GM19455 (cell line): ENCODE results near the gene MYO5B.

ENCODE experiments used
- ATAC-seq: cut with Tn5 transposase; IDR thresholded peaks from one replicate; pipeline ENCODE4 v1.9.1; 2021; ENCODE audit not compliant: unreplicated experiment

MYO5B gene

DNA sequence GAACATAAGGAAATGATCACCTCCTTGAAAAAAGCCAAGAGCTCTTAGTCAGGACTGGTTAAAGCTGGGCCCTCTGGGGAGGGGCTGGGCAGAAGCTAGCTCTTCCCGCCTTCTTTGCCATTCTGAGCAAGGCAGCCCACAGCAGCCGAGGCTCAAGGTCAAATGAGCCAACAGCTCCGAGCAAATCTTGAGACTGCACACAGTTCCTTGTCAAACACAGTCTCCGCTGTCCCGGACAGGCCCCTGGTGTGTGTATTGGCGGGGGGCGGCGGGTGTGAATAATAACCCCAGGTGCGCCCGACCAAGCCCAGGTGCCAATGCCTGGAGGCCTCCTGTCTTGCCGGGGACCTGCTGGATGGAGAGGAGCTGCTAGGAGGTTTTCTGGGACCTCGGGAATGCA, 335.2 kb downstream of the MYO5B start:
- no peak for ATAC-seq

DNA sequence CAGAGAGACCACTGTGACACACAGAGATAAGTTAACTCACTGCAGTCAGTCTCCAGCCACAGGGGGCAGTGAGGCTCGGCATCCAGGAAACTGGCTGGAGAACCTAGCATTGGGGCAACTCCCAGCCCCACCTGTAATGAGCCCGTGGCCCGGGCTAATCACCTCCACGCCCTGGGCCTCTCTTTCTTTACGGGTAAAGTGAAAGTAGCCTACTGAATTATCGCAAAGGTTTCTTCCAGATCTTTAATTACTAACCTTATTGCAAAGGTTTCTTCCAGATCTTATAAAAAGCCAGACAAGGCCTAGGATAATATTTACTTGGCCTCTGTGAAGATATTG, 336.0 kb downstream of the MYO5B start:
- ATAC-seq: no peak

DNA sequence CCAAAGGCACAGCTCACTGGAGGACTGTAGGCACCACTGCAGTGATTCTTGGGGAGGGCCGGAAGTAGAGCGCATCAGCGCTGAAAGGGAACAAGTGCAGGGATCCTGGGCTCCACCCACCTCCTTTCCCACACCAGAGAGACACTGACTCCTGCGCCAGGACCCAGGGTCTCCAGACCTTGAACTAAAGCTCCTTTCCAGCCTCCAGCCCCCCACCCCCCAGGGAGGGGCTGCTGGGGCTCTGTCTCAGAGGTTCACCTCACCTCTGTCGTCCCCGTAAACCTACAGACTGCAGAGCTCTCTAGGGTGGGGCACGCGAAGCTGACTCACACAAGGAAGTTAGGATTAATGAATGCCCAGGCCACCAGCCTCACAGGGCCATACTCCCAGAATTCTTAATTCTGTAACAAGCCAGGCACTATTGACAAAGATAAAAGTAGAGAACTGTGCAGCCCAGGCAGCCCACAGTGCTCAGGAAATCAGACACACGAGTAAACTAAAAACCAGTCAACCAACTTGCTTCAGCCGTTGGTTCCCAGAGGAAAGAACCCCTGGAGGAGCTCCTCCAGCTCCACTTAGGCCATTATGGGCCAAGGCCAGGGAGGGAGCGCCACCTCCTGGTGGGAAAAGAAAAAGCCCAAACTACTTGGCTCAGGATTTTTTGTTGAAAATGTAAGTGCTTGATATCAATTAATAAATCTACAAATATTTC, 336.5 kb downstream of the MYO5B start:
- ATAC-seq: no peak

DNA sequence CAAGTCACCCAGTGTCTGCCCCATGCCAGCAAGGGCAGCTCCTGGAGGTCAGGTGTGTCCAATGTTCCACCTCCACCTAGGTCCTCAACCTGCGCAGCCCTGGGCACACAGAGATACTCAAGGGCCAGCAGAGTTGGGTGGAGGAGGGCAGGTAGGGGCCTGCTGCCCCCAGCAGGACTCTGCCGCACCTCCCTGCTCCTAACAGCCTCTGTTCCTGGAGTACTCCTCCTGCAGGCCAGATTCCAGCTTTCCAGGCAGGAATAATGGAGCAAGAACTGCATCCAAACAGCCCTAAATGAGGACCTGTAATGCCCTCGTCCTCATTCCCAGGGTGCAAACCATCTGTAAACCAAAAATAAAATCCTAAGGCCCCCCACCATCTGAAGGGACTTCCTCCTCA, 337.2 kb downstream of the MYO5B start:
- ATAC-seq: no peak

DNA sequence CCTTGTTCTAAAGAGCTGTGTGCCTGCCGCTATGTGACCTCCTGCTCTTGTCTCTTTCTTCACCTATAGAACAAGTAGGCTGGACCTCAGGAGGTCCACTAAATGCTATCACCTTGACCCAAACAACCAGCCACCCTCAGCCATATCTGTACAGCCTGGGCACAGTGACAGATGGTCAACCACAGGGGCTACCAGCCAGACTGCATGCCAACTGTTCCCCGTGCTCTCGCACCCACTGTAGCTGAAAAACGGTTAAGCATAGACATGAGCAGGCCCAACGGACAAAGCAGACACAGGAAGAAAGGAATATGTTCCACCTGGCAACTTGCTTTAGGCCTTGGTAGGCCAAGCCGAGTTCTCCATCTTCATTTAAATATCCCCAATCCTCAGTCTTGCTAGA, 338.5 kb downstream of the MYO5B start:
- ATAC-seq: no peak

DNA sequence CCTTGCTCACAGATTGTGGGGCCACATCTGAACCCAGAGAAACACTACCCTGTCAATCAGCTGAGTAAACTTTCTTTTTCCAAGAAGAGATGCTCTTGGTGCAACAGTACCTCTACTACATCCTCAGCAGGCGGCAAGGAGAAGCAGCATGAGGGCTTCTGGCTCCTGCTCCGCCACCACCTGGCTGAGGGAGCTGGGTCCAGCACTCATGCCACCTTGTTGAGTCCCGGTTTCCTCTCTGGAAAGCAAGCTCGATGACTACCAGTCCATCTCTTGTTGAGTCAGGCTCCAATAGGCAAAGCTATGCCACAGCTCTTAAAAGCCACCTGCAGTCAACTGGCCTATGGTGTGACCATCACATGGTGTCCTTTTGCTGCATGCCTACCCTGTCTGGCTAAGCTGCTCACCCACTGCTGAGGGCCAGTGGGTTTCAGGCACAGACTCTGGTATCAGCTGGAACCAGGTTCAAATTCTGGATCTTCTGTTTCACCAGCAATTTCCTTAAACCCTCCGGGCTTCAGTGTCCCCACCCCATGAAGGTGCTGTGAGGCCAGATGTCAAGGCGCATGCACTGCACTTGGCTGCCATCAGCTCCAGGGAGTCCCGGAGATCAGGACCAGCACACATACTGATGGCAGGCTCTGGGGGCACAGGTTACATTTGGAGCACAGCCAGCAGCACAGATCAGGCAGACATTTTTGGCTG, 339.1 kb downstream of the MYO5B start:
- no peak for ATAC-seq

DNA sequence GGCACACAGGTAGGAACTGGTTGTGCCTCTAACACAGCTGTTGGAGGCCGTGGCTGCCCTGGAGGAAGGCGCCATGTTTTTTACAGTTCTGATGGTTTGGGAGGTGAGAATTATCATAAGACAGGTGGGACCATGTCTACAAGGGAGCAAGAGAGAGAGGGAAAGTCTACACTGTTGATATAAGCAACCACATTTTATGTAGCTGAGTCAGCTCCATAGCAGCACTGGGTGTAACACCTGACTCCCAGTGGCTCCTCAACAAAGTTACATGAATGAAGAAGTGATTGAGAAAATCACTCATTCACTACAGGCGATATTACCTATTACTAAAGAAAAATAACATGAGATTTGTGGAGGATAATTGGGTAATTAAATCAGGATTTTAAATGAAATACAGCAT, 340.3 kb downstream of the MYO5B start:
- ATAC-seq: no peak

DNA sequence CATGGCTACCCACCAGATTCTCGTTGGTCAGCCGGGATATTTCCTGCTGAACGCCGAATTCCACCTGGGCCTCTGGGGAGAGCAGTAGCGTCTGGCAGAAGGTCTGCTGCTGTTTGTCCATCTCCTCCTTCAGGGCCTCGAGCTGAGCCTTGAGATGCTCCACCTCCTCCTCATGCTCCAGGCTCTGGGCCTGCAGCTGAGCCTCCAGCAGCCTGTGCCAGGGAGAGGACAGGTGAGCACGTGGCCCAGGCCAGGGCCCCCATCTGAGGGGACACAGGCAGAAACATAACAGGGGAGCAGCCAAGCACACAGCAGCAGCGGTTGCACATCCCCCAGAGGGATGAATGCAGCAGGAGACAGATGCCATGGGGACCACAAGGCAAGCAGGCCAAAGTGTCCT, 341.5 kb downstream of the MYO5B start:
- ATAC-seq: no peak

DNA sequence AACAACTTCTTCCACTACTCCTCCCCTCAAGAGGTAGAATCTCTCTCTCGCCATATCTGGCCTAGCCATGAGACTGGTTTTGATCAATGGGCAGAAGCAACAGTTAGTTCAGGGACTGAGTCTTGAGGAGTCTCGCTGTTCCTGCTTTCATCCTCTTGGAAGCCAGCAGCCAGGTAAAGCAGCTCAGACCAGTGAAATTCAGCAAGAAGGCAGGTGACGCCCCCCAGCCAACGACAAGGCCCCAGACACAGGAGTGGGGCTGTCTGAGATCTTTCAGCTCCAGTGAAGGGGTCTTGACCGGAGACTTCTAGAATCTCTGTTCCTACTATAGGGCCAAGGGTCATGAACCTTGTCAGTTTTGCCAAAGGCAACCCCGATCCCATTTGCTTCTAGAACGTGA, 341.9 kb downstream of the MYO5B start:
- ATAC-seq: no peak

DNA sequence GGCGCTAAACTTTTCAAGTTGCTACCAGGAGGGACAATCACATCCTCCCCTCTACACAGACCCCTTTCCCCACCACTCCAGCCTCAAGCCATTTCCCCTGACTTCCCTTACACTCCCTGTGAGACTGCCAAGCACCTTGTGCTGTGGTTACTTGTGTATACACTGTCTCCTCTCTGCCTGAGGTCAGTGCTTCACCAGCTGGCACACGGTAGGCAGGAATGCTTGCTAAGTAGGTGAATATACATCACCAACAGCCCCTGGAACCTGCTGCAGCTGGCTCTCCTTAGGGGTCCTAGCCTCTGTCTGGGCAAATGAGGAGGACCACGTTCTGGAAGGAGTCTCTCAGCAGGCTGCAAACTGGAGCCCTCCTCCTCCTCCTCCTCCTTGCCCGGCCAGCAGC, 343.3 kb downstream of the MYO5B start:
- ATAC-seq: no peak

DNA sequence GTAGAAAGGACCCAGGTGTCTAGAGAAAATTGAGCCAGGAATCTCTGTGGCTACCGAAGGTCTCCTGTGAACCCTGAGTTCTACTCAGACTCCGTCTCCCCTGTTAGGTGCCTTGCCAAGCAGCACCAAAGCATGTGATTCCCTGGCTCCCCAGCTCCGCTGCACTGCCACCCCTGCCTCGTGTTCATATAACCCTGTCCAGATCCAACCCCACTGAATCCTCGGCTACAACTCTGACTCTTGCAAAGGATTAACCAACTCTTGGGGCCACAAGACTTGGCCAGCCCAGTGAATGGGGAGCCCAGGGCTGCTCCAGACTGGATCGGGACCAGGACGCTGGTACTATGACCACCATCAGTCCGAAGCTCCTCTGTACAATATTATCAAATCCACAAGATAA, 344.3 kb downstream of the MYO5B start:
- ATAC-seq: no peak

DNA sequence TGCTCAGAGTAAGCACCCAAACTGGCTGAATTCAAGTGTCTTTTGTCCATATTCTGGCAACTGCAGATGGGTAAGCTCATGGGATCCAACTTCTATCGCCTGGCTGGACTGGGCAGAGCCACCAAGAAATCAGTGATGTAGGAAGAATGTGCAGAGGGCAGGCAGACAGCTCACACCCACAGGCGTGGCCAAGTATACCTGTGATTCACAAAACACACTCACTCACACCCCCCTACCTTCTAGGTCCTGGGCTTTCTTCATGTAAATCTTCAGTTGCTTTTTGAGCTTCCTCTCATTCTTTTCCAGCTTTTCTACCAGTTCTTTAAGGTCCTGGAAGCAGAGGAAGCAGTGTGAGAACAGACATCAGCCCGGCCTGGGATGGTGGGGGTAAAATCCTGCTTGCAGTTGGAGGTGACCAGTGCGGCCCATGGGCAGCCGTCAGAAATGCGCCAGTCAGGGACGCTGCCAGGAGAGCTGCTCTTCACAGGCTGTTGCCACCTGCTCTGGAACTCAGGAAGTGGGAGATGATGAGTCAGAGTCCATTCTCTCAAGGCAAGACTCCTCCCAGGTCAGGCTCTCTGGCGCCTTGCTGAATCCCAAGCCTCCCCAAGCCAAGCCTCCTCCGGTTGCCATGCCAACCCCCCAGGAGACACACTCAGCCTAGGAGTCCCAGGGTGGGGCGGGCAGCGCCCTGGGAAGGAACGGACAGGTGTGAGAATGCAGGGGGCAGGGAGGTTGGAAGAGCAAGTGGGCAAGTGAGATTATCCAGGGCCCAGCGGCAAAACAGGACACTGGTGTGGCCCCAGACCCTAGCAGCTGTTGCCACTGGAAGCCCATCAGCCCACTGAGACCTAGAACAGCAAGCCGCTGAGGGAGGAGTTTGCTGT, 345.4 kb downstream of the MYO5B start:
- ATAC-seq: no peak

DNA sequence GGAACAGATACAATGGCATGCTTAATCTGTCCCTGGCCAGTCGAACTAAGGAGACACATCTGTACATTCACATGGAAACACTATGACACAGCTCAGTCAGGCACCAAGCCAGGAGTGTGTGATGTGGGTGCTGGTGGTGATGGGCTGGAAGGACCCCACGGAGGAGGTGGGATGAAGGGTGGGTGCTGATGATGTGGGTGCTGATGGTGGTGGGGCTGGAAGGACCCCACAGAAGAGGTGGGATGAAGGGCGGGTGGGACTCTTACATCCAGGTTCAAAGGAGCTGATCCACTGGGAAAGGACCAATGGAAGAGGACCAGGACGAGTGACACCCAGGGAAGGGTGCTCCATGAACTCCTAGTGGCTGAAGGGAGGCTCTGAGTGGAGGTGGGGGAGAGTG, 346.8 kb downstream of the MYO5B start:
- ATAC-seq: no peak

DNA sequence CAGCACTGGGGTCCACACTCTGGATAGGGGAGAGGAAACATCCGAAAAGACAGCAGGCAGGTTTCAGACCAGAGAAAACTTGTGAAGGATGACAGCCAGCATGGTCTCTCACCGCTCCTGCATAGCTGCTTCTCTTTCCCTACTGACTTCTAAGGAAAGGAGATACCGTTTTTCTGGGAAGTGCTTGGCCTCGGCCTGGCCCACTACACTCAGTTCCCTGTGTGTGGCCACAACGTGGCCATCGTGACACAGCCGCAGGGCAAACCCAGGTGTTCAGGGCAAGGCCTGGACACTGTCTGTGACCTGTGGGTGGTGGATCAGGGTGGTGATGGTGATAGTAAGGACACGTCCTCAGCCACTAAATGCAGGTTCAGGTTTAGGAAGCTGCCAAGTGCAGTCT, 347.4 kb downstream of the MYO5B start:
- no peak for ATAC-seq

DNA sequence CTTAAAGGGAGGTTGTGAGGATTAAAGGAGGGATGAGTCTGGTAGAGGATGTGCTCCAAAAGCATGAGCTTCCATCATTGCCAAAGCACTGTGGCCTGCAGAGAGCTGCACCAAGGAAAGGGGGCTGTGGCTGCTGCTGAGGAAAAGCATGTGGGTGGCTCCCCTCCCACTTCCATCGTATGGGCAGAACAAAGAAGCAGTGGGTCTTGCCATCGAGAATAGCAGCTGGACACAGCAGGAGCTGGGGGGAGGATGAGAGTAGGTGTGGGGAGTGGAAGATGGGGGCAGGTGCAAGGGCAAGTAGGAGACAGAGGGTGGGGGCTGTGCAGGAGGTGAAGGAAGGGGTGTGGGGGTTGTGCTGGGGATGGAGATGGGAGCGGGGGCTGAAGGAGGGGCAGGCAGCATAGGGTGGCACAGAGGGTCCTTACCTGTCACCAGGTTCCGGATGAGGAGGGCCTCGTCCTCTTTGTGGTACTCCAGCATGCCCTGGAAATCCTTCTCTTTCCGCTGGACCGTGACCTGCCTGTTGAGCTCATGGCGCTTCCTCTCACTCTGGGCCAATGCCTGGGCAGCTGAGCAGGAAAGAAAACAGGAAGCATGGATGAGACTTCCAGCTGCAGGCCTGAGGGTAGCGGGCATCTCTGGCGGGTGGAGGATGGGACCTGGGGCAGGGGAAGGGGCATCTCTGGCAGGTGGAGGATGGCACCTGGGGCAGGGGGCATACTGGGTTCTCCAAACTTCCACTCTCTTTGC, 348.1 kb downstream of the MYO5B start:
- no peak for ATAC-seq

DNA sequence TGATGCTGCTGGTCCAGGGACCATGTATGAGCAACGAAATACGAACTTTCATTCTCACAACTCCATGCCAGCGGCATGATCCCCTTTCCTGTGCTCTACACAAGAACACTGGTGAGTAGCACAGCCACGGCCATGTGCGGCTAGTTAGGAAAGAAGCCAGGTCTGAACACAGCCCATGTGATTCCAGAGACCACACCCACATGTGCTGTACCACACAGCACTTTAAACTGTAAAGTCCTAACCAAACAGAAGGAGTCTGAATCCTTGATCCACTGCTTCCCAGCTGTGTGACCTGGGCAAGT, 348.6 kb downstream of the MYO5B start:
- ATAC-seq: no peak

DNA sequence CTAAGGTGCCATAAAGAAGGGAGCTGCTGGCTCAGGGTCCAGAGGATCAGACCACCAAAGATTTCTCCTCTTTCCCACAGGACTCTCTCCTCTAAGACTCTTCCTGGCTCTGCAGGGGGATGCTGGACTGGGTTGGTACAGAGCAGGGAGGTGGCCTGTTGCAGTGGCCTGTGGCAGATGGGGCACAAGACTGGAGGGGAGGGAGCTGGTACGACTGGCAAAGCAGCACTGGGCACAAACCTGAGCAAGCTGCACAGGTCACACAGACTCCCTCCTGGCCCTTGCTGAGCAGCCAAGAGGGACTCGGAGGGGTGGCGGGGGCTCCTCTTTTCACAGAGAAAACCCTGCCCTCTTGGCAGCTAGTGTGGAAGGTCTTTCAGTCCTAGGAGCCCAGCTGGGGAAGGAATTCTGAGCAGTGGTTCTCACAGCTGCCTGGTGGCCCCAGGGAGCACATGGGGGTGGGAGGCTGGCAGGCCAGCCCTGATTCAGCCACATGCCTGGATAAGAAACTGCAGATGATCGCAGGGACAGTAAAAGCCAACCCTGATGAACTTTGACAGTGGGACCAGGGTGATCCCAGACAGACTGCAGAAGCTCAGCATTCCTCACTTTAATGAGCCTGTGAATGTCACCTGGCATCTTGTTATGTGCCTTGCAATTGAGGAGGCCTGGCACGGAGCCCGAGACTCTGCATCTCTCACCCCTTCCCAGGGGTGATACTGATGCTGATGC, 349.2 kb downstream of the MYO5B start:
- no peak for ATAC-seq

DNA sequence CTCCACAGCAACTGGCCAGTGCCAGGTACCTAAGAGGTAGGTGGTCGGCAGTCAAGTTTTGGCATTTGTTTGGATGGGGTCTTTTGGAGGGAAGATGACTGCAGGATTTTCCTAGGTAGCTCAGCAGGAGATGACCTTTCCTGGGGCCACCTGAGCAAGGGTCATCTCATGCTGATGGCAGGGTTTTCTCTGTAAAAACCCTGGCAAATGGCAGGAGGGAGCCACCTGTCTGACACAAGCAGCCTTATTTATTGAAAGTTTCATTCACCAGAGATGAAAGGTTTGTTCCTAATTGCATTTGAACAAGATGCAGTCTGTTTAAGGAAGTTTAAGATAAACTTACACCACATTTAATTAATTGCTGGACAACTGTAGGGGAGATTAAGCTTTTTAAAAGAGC, 350.0 kb downstream of the MYO5B start:
- ATAC-seq: no peak

DNA sequence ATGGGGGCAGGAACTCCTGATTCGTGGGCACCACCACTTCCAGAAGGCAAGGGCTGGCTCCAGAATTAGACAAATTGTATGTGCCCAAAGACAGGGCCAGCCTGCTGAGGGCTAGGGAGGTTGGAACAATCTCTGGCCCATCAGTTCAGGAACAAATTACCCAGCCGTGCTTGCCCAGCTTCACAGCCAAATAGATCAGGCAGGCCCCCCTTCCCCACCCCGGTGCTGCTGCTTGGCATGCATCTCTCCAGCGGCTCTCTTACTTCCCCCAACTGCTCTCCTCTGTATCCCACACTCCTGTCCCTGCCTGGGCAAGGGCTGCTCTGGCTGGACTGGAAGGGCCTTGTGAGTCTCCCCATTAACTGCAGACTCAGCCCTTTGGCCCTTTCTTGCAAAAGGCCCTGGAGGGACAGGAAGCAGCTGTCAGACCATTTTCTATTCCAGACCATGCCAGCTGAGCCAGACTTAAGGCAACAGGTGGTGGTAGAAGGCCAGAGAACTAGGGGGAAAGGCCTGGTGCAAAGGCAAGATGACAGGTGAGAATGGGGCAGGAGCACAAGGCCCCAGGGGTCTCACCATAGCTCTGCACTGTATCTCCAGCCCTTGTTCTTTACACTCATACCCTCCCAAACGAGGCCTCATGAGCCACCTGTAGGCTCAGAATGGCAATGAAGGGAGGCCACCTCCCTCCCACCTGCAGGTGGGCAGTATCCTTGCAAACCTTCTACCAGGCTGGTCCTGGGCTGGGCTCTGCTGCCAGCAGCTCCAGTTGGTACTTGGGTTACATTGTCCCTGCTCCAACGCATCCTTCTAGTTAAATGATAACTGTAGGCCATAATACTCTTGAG, 350.9 kb downstream of the MYO5B start:
- no peak for ATAC-seq

DNA sequence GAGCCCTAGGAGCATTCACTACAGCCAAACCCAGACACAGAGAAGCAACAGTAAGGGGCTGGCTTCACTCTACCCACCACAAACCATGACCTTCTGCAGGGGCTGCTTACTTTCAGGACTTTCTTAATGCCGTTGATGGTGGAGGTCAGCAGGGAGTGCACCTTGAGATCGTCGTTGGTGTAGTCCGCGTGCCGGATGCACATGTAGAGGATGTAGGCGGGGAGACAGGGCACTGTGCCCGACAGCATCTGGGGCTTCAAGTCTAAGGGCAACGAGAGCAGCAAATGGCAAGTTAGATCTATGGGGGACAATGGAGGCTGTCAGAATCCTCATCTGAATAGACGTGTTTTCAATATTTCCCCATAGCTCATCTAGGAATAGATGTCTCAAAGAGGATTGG, 351.8 kb downstream of the MYO5B start:
- no peak for ATAC-seq
